HT1080 (cell line): ENCODE data around the gene OR14J1. TPM values are rescaled to one million over a fixed set of nuclear protein-coding genes. Genes with fewer than 3 reads are reported as not detected.
"Not testable (repeated sequence)": the region's sequence is repeated elsewhere in the genome, so short reads cannot be mapped to it uniquely, and the experiment has no call there.

Experiments used
- DNase-seq: peaks from one replicate; pipeline ENCODE4 v3.0.0-alpha.2; 2015; ENCODE audit warnings: low read depth
- polyA plus RNA-seq, 2 experiments: library from polyadenylated mRNA; depleted of rRNA; stranded (reverse); fragments of >200 nt; gene quantifications; 2 replicates each; pipeline ENCODE4 v1.2.3, GENCODE V29; 2015
- total RNA-seq: library from RNA; depleted of rRNA; stranded (reverse); fragments of >200 nt; shearing (Covaris generic); gene quantifications from 2 replicates; pipeline ENCODE4 v1.2.3, GENCODE V29; 2014; rRNA removed

Gene OR14J1, protein sequence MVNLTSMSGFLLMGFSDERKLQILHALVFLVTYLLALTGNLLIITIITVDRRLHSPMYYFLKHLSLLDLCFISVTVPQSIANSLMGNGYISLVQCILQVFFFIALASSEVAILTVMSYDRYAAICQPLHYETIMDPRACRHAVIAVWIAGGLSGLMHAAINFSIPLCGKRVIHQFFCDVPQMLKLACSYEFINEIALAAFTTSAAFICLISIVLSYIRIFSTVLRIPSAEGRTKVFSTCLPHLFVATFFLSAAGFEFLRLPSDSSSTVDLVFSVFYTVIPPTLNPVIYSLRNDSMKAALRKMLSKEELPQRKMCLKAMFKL
- total RNA-seq = not detected in 2 replicates
- polyA plus RNA-seq (2015; cell fraction: cytosol; rRNA removed) = not detected in 2 replicates
- polyA plus RNA-seq (2015; cell fraction: nucleus; rRNA removed) = not detected in 2 replicates

- no peak for DNase-seq
These were observed at the start of gene OR14J1 for GRCh38 chr6:29301316-29301715. TSS of gene OR14J1 (plus strand) at chr6:29301701. CDS start at chr6:29306690, 4,989 bp downstream.

DNA sequence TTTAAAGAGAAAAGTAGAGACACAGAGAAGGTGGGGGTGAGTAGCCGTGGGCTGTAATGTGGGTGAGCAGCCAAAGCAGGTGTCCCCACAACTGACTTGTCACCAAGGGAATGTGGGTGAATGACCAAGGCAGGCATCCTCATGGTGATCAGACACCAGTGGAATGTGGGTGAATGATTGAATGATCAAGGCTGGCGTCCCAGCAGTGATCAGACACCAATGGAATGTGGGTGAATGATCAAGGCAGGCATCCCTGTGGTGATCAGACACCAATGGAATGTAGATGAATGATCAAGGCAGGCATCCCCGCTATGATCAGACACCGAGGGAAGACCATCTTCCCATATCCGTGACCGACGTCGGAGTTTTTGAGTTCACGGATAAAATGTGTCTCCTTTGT lies 49.8 kb upstream of the OR14J1 start:
- no peak for DNase-seq

- DNase-seq = no peak
These were observed 46.0 kb upstream of the OR14J1 start for GRCh38 chr6:29255530-29255929.

DNA sequence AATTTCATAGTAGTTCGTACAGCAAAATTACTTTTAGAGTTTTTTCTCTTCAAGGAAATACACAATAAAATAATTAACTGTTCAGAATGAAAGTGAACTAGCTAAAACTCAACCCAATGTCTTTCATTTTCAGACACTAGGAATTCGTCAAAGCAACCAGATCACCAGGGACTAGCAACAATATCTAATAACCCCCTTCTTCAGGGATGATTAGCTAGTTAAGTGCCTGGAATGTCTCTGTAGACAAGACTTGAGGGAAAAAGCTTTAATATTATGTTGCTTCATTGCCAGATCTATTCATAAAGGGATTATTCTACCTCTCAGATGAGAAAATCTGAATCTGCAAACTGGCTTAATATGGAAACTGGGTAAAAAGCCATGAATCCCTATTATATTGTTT lies 41.8 kb upstream of the OR14J1 start:
- no peak for DNase-seq

GRCh38 chr6:29263001-29263400 lies 38.5 kb upstream of the OR14J1 start:
- no peak for DNase-seq

DNA sequence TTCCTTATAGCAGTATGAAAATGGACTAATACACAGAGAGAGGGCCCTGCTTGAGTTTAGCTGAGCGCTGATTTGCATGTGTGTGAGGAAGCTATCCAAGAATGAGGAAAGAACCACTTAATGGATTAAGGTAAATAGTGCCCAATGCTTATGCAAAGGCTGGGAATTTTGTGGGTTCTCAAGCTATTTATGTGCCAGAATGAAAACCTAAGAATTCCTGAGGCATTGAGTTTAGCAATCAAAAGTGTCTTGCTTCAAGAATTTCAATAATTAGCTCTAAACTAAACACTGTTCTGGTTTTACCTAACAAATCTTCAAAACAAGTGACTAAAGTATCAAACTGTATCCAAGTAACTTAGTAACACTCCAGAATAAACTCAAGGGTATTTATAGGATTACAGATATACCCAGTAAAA lies 7.0 kb upstream of the OR14J1 start:
- no peak for DNase-seq

DNA sequence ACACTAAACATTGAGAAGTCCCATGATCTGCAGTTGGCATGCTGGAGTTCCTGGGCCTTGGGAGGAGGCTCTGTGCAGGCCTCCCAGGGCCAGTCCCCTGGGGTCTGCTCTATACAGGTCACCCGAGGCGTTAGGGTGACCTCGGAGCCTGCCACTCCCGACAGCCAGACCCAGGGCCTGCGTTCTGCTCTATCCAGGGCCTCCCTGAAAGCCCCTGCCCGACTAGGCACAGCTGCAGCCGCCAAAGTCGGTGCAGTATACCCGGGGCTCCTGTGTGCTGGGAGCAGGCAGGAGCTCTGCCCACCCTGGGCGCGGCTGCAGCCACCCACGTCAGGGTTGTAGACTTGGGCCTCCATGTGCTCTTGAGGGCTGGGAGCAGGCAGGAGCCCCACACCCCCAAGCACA lies 6.3 kb upstream of the OR14J1 start:
- no peak for DNase-seq

DNA sequence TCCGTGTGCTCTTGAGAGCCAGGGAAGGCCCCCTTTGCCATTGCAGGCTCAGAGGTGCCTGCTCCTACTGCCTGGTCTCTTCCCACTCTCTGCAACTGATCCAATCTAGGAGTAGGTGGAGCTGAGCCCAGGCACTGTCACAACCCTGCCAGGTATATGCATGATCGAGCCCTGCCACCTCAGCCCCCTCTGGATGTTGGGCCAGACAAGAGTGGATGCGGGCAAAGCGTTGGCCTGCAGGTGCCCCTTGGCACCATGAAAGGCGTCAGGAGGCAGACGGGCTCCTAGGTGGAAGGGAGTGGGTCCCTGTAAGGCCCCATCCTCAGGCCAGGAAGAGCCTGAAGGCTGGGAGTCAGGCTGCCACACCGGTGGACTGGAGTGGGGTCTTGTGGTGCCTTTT lies 5.9 kb upstream of the OR14J1 start:
- no peak for DNase-seq

DNA sequence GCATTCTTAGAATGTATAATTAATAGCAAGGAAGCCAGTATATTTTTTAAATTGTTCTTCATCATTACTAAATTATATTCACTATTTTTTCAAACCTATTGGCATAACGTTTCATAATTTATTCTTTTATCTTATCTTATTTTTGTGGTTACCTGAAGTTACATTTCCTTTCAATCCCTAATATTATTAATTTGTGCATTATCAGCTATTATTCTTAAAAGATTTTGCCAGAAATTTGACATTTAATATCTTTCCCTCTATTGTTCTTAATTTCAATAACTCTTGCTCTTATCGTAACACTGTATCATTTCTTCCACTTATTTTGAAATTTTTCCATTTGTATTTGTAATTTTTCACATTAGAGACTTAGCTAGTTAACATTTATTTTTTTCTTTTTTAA lies 18.4 kb downstream of the OR14J1 start:
- DNase-seq = no peak

- DNase-seq = not testable (repeated sequence)
These were observed 21.8 kb downstream of the OR14J1 start for GRCh38 chr6:29323332-29323731.

- DNase-seq = no peak
These were observed 24.3 kb downstream of the OR14J1 start for GRCh38 chr6:29325777-29326176.

DNA sequence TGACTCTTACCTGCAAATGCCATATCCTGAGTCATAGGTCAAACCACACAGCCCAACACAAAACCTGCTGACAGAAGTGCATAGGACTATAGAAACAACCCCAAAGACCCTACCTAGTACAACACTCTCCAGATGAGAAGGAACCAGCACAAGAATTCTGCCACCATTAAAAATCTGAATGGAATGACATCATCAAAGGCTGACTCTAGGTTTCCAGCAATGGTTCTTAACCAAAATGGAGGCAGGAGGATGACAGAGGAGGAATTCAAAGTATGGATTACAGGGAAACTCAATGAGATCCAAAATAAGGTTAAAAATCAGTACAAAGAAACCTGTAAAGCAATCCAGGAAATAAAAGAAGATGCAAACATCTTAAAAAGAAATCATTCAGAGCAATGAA lies 31.2 kb downstream of the OR14J1 start:
- DNase-seq = no peak

GRCh38 chr6:29336269-29336668 lies 34.8 kb downstream of the OR14J1 start:
- DNase-seq = no peak

DNA sequence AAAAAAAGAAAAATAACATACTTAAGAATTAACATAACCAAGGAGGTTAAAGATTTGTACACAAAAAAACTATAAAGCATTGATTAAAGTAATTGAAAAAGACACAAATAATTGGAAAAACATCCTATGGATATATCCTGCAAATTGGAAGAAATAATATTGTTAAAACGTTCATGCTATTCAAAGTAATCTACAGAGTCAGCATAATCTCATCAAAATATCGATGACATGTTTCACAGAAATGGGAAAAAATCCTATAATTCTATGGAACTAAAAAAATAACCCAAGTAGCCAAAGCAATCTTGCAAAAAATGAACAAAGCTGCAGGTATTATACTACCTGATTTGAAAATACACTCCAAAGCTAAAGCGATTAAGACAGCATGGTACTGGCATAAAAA lies 43.9 kb downstream of the OR14J1 start:
- DNase-seq = no peak

- DNase-seq = not testable (repeated sequence)
These were observed 47.8 kb downstream of the OR14J1 start for GRCh38 chr6:29349348-29349747.

GRCh38 chr6:29354980-29355379 lies 53.5 kb downstream of the OR14J1 start:
- DNase-seq = no peak

GRCh38 chr6:29355603-29356002 lies 54.1 kb downstream of the OR14J1 start:
- no peak for DNase-seq

Other genes starting within 250 kb of the OR14J1 start
- not detected in 2 replicates for gene OR2B3, start 214.4 kb upstream of the OR14J1 start, total RNA-seq
- gene OR2J1, start 202.2 kb upstream of the OR14J1 start, total RNA-seq = not detected in 2 replicates
- gene OR2J3, start 193.6 kb upstream of the OR14J1 start, total RNA-seq = not detected in 2 replicates
- not detected in 2 replicates for gene OR2J2, start 130.8 kb upstream of the OR14J1 start, total RNA-seq
- gene OR5V1, start 67.2 kb downstream of the OR14J1 start, total RNA-seq = not detected in 2 replicates
- gene OR12D3, start 73.6 kb downstream of the OR14J1 start, total RNA-seq = not detected in 2 replicates
- gene OR12D2, start 93.9 kb downstream of the OR14J1 start, total RNA-seq = not detected in 2 replicates
- not detected in 2 replicates for gene OR12D1, start 113.2 kb downstream of the OR14J1 start, total RNA-seq
- not detected in 2 replicates for gene OR10C1, start 137.6 kb downstream of the OR14J1 start, total RNA-seq
- gene OR11A1, start 155.4 kb downstream of the OR14J1 start, total RNA-seq = not detected in 2 replicates
- not detected in 2 replicates for gene OR2H1, start 155.5 kb downstream of the OR14J1 start, total RNA-seq
- not detected in 2 replicates for gene MAS1L, start 186.3 kb downstream of the OR14J1 start, total RNA-seq